Keratinocyte (primary cell): ENCODE results near the gene SERPINB10.
A peak's percentile ranks its signal among the peaks of the same experiment; 100 is the strongest.

ENCODE experiments used
- EZH2 ChIP-seq: IDR thresholded peaks from one replicate; pipeline ENCODE4 v1.6.1; 2012; ENCODE audit warnings: inconsistent platforms, mild to moderate bottlenecking, low read length, moderate library complexity
- TF ChIP-seq, protein P1 (sequence below), 3 experiments: IDR thresholded peaks in 1 of 3; conservative IDR thresholded peaks in 1 of 3; optimal IDR thresholded peaks in 1 of 3; 2 replicates in 2 of 3; 3 replicates in 1 of 3; pipeline versions ENCODE3 to v1.5.1; 2011; ENCODE audit warnings: low read length in 3 of 3, mild to moderate bottlenecking in 3 of 3, moderate library complexity in 2 of 3, control low read depth in 1 of 3, inconsistent platforms in 1 of 3; ENCODE audit not compliant: insufficient read depth in 2 of 3; ENCODE audit errors: extremely low read depth in 1 of 3

DNA sequence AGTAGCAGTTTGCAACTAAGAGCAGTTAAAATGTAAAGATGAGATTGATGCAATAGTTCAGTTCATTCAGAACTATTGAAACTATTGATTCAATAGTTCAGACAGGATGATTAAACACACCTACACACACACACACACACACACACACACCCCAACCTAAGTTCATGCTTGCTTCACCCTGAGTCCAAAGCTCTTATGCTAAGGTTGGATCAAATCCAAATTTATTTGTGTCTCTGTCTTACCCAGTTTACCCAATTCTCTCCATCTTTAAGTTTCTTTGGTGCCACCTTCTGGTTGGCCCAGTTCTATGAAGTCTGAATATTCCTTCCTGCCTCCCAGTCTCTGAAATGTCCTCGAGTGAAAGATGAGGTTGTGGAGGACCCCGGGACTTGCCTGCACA lies 67.2 kb downstream of the SERPINB10 start:
- TF ChIP-seq, protein P1, sequence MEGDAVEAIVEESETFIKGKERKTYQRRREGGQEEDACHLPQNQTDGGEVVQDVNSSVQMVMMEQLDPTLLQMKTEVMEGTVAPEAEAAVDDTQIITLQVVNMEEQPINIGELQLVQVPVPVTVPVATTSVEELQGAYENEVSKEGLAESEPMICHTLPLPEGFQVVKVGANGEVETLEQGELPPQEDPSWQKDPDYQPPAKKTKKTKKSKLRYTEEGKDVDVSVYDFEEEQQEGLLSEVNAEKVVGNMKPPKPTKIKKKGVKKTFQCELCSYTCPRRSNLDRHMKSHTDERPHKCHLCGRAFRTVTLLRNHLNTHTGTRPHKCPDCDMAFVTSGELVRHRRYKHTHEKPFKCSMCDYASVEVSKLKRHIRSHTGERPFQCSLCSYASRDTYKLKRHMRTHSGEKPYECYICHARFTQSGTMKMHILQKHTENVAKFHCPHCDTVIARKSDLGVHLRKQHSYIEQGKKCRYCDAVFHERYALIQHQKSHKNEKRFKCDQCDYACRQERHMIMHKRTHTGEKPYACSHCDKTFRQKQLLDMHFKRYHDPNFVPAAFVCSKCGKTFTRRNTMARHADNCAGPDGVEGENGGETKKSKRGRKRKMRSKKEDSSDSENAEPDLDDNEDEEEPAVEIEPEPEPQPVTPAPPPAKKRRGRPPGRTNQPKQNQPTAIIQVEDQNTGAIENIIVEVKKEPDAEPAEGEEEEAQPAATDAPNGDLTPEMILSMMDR (optimal IDR thresholded peaks at IDR 0.05 in 1 of 3, IDR thresholded peaks at IDR 0.05 in 1 of 3, conservative IDR thresholded peaks at IDR 0.05 in 1 of 3; ENCODE audit: extremely low read depth in 1 of 3, insufficient read depth in 2 of 3, low read length in 3 of 3): peak; percentile 30 to 42 (median 31)
- no peak for TF ChIP-seq EZH2
